ENCODE results near the gene MOSPD3.

Gene MOSPD3

GRCh38 chr7:100632951-100633717, 20.8 kb downstream of the MOSPD3 start:
- TF ChIP-seq CTCF (conservative IDR thresholded peaks at IDR 0.05), result peak; percentile 71
- H3K27ac ChIP-seq, result peak overlapping the region; percentile 52; the same call in 1 of the 2 replicates

GRCh38 chr7:100639995-100640516, 27.7 kb downstream of the MOSPD3 start:
- TF ChIP-seq CTCF (conservative IDR thresholded peaks at IDR 0.05), result no peak
- H3K27ac ChIP-seq, result no peak overlapping the region

DNA sequence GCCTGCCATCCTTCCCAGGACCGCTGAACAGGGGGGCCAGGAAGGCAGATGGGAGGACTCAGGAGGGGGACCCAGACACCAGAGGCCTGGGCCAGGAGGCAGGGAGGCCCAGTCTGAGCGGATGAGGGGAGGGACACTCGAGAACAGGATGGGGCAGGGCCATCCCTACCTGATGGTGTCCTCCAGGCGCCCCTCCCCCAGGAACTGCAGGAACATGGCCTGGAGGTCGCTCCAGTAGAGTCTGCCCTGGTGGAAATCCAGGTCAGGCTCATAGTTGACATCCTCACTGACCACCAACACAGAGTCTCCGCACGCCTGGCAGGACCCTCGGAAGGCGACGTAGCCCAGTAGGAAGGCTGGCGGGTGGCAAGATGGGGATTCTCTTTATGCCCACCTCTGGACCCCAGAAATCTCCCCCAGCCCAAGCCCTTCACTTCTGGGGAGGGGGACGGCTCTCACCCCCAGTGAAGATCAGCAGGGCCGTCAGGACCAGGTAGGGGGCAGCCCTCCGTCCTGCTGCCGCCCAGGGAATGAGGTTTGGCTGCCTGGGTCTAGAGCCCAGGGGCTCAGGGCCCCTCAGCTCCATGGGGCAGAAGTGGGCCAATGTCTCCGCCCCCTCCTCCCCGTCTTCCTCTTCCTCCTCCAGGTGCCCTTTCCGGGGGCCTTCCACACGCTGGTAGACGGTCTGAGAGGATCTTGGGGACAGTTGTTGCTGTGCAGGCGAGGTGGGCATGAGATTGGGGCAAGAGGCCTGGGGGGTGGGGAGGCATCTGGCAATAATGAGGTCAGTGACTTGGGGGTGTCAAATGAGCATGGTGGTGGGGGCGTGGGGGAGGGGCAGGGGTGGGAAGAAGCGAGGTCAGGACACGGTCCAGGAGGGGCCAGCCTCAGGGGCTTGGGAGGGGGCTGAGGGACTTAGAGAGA, 28.4 kb downstream of the MOSPD3 start:
- no peak for TF ChIP-seq CTCF (conservative IDR thresholded peaks at IDR 0.05)
- no peak overlapping the region for H3K27ac ChIP-seq

DNA sequence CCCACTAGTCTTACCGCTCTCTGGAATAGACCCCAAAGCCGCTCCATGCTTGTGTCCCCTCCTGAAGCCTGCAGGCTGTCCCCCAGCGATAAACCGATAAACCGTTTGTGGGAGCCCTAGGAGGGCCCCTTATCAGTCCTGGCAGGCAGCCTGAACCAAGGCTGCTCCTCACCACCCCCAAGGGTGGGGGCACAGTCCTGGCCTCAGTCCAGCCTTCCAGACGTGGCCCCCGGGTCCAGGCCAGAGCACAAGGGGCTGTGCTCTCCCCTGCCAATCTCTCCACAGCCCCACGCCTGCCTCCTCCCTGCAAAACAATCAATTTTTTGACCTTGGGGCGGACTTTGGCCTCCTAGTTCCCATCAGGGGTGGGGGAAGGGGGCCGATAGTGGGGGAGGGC, 29.1 kb downstream of the MOSPD3 start, which contains the start of gene TFR2:
TFR2 (minus strand) TSS at position 90 of the 397 bp plus-strand sequence; CDS start at position 47, 43 bp downstream.
- no peak within 1 kb of the TSS for H3K27ac ChIP-seq
- TF ChIP-seq CTCF (conservative IDR thresholded peaks at IDR 0.05), result no peak

DNA sequence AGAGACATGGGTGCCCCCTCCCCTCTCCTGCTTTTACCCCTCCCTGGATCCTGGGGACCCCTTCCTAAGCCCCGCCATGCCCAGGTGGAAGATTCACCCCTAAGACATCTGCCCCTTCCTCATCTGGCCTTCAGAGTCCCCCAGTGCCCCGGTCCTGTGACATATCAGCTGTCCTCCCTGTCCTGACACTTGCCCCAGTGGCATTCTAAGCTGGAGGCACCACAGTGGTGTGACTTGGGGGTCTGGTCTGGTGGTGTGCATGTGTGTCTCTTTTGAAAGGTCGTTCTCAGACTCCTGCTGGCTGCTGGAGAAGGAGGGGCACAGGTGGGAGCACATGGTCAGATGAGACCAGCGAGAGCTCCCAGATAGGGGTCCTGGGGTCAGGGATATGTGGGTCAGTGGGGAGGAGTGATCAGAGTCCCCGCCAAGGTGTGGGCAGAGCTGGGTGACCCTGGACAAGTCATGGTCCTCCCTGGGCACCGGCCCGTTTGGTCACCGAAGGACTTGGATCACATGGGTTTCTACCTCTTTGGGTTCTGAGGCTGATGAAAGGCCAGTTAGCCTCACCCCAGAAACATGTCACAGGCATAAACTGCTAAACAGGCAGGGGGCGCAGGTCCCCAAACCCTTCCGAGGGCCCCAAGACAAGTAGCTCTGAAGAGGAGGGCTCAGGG, 29.7 kb downstream of the MOSPD3 start:
- no peak for TF ChIP-seq CTCF (conservative IDR thresholded peaks at IDR 0.05)
- no peak overlapping the region for H3K27ac ChIP-seq

GRCh38 chr7:100642534-100642907, 30.2 kb downstream of the MOSPD3 start:
- TF ChIP-seq CTCF (conservative IDR thresholded peaks at IDR 0.05), result no peak
- no peak overlapping the region for H3K27ac ChIP-seq

Measured in VCaP (cell line).